ENCODE results near the gene TBCD.

TBCD gene

GRCh38 chr17:82915010-82915756, 163.3 kb downstream of the TBCD start:
- H3K36me3 ChIP-seq (ENCODE audit: low read depth), result peaks cover 12% of the 10 kb centered on the region; the same call in 1 of the 2 replicates
- H3K27ac ChIP-seq (ENCODE audit: poor library complexity, severe bottlenecking), result no peak overlapping the region
- TF ChIP-seq CTCF (IDR thresholded peaks at IDR 0.05; ENCODE audit: poor library complexity, severe bottlenecking), result no peak
- no peak overlapping the region for H3K4me3 ChIP-seq (ENCODE audit: severe bottlenecking)
- no peaks in the 10 kb centered on the region for H3K27me3 ChIP-seq (ENCODE audit: insufficient read depth, poor library complexity, severe bottlenecking)
- ATAC-seq (ENCODE audit: low read depth) (no peak), DNase-seq (ENCODE audit: low spot score) (no peak)
- H3K9me3 ChIP-seq (ENCODE audit: severe bottlenecking), result no peaks in the 10 kb centered on the region
- no peaks in the 10 kb centered on the region for H3K4me1 ChIP-seq (ENCODE audit: insufficient read depth, poor library complexity, severe bottlenecking)

GRCh38 chr17:82915757-82916027, 163.8 kb downstream of the TBCD start:
- Histone ChIP-seq H3K4me3 (ENCODE audit: severe bottlenecking) (no peak overlapping the region), H3K27me3 (ENCODE audit: insufficient read depth, poor library complexity, severe bottlenecking) (no peaks in the 10 kb centered on the region), H3K4me1 (ENCODE audit: insufficient read depth, poor library complexity, severe bottlenecking) (no peaks in the 10 kb centered on the region), H3K27ac (ENCODE audit: poor library complexity, severe bottlenecking) (no peak overlapping the region), H3K36me3 (ENCODE audit: low read depth) (peaks cover 12% of the 10 kb centered on the region; the same call in 1 of the 2 replicates), H3K9me3 (ENCODE audit: severe bottlenecking) (no peaks in the 10 kb centered on the region)
- no peak for TF ChIP-seq CTCF (IDR thresholded peaks at IDR 0.05; ENCODE audit: poor library complexity, severe bottlenecking)
- no peak for ATAC-seq (ENCODE audit: low read depth)
- no peak for DNase-seq (ENCODE audit: low spot score)

- Histone ChIP-seq H3K27me3 (ENCODE audit: insufficient read depth, poor library complexity, severe bottlenecking) (no peaks in the 10 kb centered on the region), H3K27ac (ENCODE audit: poor library complexity, severe bottlenecking) (no peak overlapping the region), H3K4me1 (ENCODE audit: insufficient read depth, poor library complexity, severe bottlenecking) (no peaks in the 10 kb centered on the region), H3K4me3 (ENCODE audit: severe bottlenecking) (no peak overlapping the region), H3K36me3 (ENCODE audit: low read depth) (peaks cover 24% of the 10 kb centered on the region), H3K9me3 (ENCODE audit: severe bottlenecking) (no peaks in the 10 kb centered on the region)
- ATAC-seq (ENCODE audit: low read depth) (no peak), DNase-seq (ENCODE audit: low spot score) (no peak)
- peak; percentile 16 for TF ChIP-seq CTCF (IDR thresholded peaks at IDR 0.05; ENCODE audit: poor library complexity, severe bottlenecking)
Measured at GRCh38 chr17:82917699-82918345, 166.0 kb downstream of the TBCD start.

- Histone ChIP-seq H3K36me3 (ENCODE audit: low read depth) (peaks cover 29% of the 10 kb centered on the region), H3K4me1 (ENCODE audit: insufficient read depth, poor library complexity, severe bottlenecking) (no peaks in the 10 kb centered on the region), H3K4me3 (ENCODE audit: severe bottlenecking) (no peak overlapping the region), H3K27ac (ENCODE audit: poor library complexity, severe bottlenecking) (no peak overlapping the region), H3K27me3 (ENCODE audit: insufficient read depth, poor library complexity, severe bottlenecking) (no peaks in the 10 kb centered on the region), H3K9me3 (ENCODE audit: severe bottlenecking) (no peaks in the 10 kb centered on the region)
- ATAC-seq (ENCODE audit: low read depth) (no peak), DNase-seq (ENCODE audit: low spot score) (no peak)
- TF ChIP-seq CTCF (IDR thresholded peaks at IDR 0.05; ENCODE audit: poor library complexity, severe bottlenecking), result no peak
Measured at GRCh38 chr17:82918508-82918907, 166.6 kb downstream of the TBCD start.

- ATAC-seq (ENCODE audit: low read depth) (no peak), DNase-seq (ENCODE audit: low spot score) (no peak)
- H3K27ac ChIP-seq (ENCODE audit: poor library complexity, severe bottlenecking), result no peak overlapping the region
- no peak overlapping the region for H3K4me3 ChIP-seq (ENCODE audit: severe bottlenecking)
- H3K9me3 ChIP-seq (ENCODE audit: severe bottlenecking), result no peaks in the 10 kb centered on the region
- no peaks in the 10 kb centered on the region for H3K4me1 ChIP-seq (ENCODE audit: insufficient read depth, poor library complexity, severe bottlenecking)
- peaks cover 37% of the 10 kb centered on the region for H3K36me3 ChIP-seq (ENCODE audit: low read depth)
- H3K27me3 ChIP-seq (ENCODE audit: insufficient read depth, poor library complexity, severe bottlenecking), result no peaks in the 10 kb centered on the region
- TF ChIP-seq CTCF (IDR thresholded peaks at IDR 0.05; ENCODE audit: poor library complexity, severe bottlenecking), result no peak
Measured at GRCh38 chr17:82920150-82920549, 168.3 kb downstream of the TBCD start.

All from RWPE2 (cell line).